Forelimb muscle (tissue), 1 donor: ENCODE data around the gene PTX4. TPM values are rescaled to one million over a fixed set of nuclear protein-coding genes. Genes with fewer than 3 reads are reported as not detected.

ENCODE experiments used
- DNase-seq: peaks from one replicate; pipeline ENCODE4 v3.0.0-alpha.2; 2013; ENCODE audit warnings: low read depth
- polyA plus RNA-seq: library from polyadenylated mRNA; unstranded; fragments of 120-200 nt; gene quantifications from one replicate; pipeline ENCODE4 v1.2.1, GENCODE V29; 2013; ENCODE audit not compliant: insufficient read length

PTX4 gene
- polyA plus RNA-seq, 1 donor = 0.53 TPM

DNA sequence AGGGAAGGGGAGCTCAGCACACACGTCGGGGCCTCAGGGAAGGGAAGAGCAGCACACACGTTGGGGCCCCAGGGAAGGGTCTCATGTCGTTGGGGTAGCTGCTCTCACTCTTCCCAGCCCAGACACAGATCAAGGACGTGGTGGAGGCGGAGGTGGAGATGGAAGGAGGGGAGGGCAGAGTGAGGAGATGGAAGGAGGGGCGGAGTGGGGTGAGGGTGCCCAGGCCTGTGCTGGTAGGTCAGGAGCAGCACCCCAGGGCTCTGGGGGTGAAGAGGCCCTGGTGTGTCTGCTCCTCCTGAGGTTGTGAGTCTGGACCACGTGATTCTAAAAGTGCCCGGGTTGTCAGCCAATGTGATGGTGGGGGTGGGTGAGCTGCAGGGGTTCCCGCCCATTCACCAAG, 28.8 kb downstream of the PTX4 start:
- no peak for DNase-seq

GRCh38 chr16:1458977-1459341, 29.8 kb downstream of the PTX4 start:
- no peak for DNase-seq

- no peak for DNase-seq
Observed at GRCh38 chr16:1458336-1458976, 30.3 kb downstream of the PTX4 start.

DNA sequence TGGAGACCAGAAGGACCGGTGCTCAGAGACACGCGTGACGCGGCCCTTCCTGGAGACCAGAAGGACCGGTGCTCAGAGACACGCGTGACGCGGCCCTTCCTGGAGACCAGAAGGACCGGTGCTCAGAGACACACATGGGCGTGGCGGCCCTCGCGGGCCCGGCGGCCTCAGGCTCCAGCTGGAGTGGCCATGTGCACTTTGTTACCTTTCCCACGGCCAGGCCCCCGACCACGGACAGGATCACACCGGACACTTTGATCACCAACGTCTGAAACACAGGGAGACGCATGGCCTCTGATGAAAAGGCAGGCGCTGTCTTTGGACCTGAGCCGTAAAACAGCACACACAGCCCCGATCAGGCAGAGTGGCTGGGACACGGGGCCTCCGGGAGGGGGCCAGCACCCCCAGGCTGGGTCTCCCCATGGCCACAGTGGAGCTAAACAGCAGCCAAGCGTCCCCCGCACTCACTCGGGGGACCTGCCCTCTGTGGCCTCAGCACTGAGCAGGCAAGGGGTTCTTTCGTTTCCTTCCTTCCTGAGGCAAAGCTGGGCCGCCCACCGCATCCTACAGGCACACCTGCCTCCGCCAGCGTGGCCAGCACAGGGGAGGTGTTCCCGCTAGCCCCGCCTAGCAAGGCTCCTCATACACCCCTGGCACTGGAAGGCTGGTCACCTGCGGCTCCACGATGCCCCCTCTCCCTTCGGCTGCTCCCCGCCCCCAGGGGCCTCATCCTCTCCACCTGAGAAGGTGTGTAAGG, 31.1 kb downstream of the PTX4 start:
- no peak for DNase-seq

GRCh38 chr16:1456951-1457350, 31.8 kb downstream of the PTX4 start:
- no peak for DNase-seq

- DNase-seq = no peak
Observed at GRCh38 chr16:1455190-1456171, 33.3 kb downstream of the PTX4 start.

DNA sequence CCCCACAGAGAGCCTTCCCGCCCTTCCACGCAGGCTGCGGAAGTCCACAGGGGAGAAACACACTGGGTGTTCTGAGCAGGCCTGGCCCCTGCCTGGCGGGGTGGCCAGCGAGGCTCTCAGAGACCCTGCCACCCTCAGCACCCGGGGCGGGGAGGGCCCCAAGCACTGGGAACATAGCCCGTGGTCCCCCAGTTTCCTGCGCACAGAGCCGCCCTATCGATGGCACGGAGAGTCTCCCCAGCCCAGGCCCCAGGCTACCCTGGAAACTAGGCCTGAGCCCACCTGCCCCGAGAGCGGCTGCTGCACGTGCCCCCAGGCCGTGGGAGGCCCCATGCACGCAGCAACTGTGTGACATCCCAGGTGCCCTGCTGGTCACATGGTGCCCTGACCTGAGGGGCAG, 34.2 kb downstream of the PTX4 start:
- no peak for DNase-seq

- no peak for DNase-seq
Observed at GRCh38 chr16:1453316-1453715, 35.4 kb downstream of the PTX4 start.

DNA sequence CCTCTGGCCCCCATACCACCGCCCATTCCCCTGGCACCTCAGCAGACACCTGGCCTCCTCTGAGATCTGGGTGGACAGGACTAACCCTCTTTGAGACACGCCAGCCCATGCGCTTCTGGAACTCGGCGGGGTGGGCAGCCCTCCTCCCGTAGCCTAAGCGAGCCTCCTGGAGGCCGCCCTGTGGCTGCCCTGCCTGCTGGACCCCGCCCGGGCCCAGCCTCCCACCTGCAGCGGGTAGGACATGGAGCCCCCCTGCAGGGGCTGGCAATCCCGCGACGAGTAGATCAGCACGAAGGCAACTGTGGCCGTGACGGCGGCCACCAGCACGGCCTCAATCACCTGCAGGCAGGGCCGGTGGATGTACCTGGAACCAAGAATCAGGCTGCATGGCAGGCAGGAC, 36.2 kb downstream of the PTX4 start:
- DNase-seq = no peak

DNA sequence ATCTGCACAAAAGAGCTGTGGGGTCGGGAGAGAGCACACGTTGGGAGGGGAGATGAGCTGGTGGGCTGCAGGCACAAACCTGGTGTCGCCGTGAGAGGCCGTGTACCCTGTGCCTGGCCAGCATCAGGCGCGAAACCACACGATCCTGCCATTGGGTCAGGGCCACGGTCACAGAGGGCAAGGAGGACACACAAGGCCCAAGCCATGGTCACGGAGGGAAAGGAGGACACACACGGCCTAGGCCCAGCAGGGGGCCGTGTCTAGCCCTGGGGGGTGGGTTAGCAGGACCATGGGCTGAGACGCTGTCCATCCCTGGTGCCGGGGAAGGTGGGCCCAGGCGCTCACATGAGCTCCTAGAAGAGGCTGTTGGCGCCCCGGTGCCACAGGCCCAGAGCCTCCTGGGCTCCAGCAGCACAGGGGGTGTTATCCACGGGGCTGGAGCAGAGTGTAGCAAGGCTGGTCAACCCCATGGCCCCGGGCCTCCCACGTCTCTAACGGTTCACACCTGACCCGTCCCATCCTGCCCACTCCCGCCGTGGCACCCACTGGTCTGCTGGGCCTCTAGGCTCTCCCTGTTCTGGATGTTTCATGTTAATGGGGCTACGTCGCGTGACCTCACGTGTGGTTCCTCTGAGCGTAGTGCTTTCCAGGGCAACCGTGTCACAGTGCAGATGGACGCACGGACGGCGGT, 36.9 kb downstream of the PTX4 start:
- no peak for DNase-seq

GRCh38 chr16:1450841-1451240, 37.9 kb downstream of the PTX4 start:
- no peak for DNase-seq

- DNase-seq = no peak
Observed at GRCh38 chr16:1450218-1450617, 38.5 kb downstream of the PTX4 start.

DNA sequence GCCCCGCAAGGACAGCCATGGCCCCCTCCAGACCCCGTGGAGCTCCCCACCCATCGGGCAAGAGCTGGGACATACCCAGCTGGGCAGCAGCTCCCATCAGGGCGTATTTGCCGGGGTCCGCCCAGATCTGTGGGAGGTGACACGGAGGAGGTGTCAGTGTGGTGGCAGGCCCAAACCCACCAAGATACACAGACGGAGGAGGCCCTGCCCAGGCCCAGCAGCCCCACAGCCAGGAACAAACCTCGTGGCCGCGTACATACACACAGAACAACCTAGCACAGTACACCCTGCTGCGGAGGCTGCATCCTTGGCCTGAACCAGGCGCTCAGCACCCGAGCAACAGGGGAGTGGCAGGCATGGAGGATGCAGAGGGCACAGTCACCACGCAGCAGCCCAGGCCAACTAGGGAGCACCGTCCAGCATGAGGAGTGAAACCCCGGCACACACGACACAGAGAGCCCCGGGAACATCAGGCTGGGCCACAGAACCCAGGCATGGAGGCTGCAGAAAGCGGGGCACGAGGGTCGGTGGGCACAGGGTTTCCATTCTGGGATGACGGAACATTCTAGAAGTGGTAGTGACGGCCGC, 39.4 kb downstream of the PTX4 start:
- DNase-seq = no peak

- DNase-seq = no peak
Observed at GRCh38 chr16:1448536-1449116, 40.1 kb downstream of the PTX4 start.

DNA sequence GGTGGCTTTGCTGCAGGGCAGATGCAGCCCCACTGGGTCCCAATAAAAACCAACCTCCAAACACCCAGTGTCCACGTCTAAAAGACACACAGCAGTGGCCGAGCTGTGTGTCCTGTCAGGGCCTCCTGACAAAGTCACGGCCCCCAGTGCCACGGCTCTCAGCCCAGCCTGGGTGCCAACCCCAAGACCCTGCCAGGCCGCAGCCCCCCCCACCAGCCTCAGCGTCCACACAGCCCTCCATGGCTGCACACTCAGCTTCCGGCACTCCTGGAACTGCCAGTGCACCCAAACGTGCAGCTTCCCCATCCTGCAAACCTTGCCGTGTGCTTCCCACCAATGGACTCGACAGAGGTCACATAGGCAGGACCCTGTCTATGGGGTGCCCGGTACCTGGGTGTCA, 40.8 kb downstream of the PTX4 start:
- DNase-seq = no peak

GRCh38 chr16:1446296-1447080, 42.3 kb downstream of the PTX4 start:
- no peak for DNase-seq

GRCh38 chr16:1445518-1446203, 43.1 kb downstream of the PTX4 start:
- DNase-seq = no peak

DNA sequence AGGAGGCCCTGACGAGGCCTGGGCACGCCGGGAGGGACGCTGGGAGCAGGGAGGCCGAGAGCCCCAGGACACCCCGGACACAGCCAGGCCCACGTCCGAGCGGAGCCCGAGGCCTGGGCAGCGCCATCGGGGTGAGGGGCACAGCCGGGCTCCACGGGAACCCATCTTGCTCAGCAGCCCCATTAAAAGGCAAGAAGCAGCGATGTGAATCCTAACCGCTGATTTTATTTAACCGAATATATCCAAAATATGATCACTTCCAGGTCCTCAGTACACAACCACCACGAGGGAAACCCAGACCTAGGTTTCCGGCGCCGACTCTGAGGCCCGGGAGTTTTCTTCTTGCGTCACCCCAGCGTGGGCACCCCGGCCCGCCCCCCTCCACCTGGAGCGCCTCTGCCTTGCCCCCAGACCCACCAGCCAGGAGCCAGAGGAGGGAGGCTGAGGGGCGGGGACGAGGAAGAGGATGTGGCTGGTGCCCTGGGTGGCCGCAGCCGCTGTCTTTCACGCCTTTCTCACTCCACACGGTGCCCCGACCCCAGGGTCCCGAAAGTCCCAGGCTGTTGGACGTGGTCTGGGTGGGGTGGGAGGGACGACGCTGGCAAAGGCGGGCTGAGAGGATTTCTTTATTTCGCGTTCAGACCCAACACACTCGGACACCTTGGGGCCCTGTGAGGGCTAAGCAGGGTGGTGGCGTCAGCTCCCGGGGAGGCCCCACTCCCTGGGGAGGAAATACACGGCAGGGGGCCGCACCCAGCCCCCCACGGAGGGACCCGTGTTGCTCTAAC, 43.8 kb downstream of the PTX4 start:
- no peak for DNase-seq
